Measurements from ENCODE around the gene PPP6R3.
"Not testable (repeated sequence)": the region's sequence is repeated elsewhere in the genome, so short reads cannot be mapped to it uniquely, and the experiment has no call there.

PPP6R3 gene

GRCh38 chr11:68601147-68601546 lies 140.6 kb downstream of the PPP6R3 start:
- DNase-seq (ENCODE audit: low read depth) = no peak

DNA sequence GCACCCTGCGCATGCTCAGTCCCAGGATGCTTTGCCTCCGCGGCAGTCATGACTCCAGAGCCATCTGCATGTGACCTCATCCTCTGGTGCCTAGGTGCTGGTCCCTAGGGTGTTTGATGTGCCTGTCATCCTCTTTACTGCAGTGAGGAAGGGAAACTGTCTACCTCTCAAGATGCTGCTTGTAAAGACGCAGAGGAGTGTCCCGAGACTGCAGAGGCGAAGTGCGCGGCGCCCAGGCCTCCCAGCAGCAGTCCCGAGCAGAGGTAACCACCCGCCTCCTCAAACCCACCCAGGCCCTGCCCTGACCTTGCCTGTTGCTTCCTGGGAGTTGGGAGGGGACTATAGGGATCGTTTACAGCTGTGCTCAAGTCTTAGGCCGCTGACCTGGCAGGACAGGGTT lies 149.2 kb downstream of the PPP6R3 start:
- no peak for DNase-seq (ENCODE audit: low read depth)

DNA sequence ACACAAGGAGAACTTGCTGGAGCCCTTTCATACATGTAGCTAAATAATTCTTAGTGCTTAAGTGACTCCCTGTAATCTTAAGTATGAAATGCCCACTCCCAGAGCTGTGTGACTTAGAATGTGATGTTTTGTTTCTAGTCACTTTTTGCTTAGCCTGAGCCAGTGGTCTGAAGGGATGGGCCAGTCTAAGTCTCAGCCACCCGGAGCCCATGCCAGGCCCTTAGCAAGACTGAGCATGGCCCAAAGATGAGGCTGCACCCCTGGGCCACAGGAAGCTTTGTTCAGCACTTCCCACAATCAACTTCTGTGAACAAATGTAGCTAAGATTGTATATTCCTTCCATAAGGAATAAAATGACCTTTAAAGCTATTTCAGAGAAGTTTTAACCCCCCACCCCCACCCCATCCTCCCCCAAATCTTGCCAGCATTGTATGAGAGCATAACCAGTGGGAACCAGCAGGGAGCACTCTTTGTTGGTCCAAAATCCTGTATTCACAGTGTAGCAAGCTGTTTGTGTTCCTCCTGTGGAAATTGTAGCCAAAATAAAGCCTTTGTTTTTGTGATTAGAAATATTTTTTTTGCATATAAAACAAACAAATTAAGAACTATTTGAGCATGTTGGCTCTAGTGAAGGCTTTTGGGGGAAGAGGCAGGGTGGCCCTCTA lies 150.0 kb downstream of the PPP6R3 start:
- no peak for DNase-seq (ENCODE audit: low read depth)

- no peak for DNase-seq (ENCODE audit: low read depth)
Observed at GRCh38 chr11:68615657-68616056, 155.1 kb downstream of the PPP6R3 start.

- DNase-seq (ENCODE audit: low read depth) = no peak
Observed at GRCh38 chr11:68617925-68618809, 157.6 kb downstream of the PPP6R3 start.

- no peak for DNase-seq (ENCODE audit: low read depth)
Observed at GRCh38 chr11:68621826-68622225, 161.3 kb downstream of the PPP6R3 start.

DNA sequence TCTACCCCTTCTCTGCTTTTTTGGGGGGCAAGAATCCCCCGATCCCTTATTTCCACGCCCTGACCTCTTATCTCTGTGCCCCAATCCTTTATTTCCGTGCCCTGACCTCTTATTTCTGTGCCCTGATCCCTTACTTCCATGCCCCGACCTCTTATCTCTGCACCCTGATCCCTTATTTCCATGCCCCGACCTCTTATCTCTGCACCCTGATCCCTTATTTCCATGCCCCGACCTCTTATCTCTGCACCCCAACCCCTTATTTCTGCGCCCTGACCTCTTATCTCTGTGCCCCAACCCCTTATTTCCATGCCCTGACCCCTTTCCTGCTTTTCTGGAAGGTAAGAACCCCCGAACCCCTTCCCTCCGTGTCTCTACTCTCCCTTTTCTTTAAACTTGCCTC lies 163.2 kb downstream of the PPP6R3 start:
- not testable (repeated sequence) for DNase-seq (ENCODE audit: low read depth)

DNA sequence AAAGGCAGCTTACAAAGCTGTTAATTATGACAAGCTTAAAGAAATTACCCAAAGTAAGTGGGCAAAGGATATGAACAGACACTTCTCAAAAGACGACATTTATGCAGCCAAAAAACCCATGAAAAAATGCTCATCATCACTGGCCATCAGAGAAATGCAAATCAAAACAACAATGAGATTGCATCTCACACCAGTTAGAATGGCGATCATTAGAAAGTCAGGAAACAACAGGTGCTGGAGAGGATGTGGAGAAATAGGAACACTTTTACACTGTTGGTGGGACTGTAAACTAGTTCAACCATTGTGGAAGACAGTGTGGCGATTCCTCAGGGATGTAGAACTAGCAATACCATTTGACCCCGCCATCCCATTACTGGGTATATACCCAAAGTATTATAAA lies 164.5 kb downstream of the PPP6R3 start:
- DNase-seq (ENCODE audit: low read depth) = not testable (repeated sequence)

DNA sequence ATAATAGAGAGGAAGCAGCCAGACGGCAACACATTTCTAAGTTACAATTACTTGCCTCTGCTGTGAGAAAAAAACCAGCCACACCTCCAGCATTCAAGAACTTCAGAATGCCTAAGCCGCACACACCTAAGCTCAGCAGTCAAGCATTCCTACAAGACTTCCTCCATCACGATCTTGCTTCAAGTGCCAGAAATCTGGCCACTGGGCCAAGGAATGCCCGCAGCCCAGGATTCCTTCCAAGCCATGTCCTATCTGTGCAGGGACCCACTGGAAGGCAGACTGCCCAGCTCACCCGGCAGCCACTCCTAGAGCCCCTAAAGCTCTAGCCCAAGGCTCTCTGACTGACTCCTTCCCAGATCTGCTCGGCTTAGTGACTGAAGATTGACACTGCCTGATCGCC lies 165.7 kb downstream of the PPP6R3 start:
- not testable (repeated sequence) for DNase-seq (ENCODE audit: low read depth)

- DNase-seq (ENCODE audit: low read depth) = not testable (repeated sequence)
Observed at GRCh38 chr11:68628837-68629236, 168.3 kb downstream of the PPP6R3 start.

DNA sequence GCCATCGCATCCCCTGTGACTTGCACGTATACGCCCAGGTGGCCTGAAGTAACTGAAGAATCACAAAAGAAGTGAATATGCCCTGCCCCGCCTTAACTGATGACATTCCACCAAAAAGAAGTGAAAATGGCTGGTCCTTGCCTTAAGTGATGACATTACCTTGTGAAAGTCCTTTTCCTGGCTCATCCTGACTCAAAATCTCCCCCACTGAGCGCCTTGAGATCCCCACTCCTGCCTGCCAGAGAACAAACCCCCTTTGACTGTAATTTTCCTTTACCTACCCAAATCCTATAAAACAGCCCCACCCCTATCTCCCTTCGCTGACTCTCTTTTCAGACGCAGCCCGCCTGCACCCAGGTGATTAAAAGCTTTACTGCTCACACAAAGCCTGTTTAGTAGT lies 171.8 kb downstream of the PPP6R3 start:
- not testable (repeated sequence) for DNase-seq (ENCODE audit: low read depth)

DNA sequence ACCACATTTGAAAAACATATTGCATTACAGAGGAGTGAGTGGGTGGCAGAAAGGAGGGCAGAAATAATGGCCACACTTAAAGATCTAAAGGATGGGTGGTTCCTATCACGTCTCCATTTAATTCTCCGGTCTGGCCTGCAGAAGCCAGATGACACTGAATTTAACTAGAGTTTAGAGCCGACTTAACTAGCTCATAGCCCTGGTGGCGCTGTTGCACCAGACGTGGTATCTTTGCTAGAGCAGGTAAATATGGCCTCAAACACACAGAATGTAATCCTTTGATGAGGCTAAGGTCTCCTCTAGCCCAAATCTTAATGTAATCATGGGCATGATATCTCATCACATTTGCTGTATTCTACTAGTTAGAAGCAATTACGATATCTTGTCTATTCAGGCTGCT lies 172.2 kb downstream of the PPP6R3 start:
- no peak for DNase-seq (ENCODE audit: low read depth)

DNA sequence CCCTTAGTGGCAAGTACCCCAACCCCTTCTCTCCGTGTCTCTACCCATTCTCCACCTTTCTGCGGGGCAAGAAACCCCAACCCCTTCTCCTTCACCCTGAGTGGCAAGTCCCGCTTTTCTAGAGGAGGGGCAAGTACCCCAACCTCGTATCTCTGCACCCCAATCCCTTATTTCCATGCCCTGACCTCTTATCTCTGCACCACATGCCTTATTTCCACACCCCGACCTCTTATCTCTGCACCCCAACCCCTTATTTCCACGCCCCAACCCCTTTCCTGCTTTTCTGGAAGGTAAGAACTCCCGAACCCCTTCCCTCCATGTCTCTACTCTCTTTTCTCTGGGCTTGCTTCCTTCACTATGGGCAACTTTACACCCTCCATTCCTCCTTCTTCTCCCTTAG lies 174.1 kb downstream of the PPP6R3 start:
- not testable (repeated sequence) for DNase-seq (ENCODE audit: low read depth)

- DNase-seq (ENCODE audit: low read depth) = not testable (repeated sequence)
Observed at GRCh38 chr11:68635172-68635571, 174.6 kb downstream of the PPP6R3 start.

GRCh38 chr11:68635883-68636282 lies 175.3 kb downstream of the PPP6R3 start:
- DNase-seq (ENCODE audit: low read depth) = not testable (repeated sequence)

DNA sequence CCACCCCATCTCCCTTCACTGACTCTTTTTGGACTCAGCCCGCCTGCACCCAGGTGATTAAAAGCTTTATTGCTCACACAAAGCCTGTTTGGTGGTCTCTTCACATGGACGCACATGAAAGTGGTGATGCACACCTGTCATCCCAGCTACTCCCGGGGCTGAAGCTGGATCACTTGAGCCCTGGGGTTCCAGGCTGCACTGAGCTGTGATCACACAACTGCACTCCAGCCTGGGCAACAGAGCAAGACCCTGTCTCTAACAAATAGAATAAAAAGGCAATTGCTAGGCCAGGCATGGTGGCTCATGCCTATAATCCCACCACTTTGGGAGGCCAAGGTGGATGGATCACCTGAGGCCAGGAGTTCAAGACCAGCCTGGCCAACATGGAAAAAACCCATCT lies 178.8 kb downstream of the PPP6R3 start:
- not testable (repeated sequence) for DNase-seq (ENCODE audit: low read depth)

GRCh38 chr11:68641880-68642279 lies 181.3 kb downstream of the PPP6R3 start:
- no peak for DNase-seq (ENCODE audit: low read depth)

- no peak for DNase-seq (ENCODE audit: low read depth)
Observed at GRCh38 chr11:68643585-68643984, 183.0 kb downstream of the PPP6R3 start.

GRCh38 chr11:68646832-68647231 lies 186.3 kb downstream of the PPP6R3 start:
- DNase-seq (ENCODE audit: low read depth) = no peak

DNA sequence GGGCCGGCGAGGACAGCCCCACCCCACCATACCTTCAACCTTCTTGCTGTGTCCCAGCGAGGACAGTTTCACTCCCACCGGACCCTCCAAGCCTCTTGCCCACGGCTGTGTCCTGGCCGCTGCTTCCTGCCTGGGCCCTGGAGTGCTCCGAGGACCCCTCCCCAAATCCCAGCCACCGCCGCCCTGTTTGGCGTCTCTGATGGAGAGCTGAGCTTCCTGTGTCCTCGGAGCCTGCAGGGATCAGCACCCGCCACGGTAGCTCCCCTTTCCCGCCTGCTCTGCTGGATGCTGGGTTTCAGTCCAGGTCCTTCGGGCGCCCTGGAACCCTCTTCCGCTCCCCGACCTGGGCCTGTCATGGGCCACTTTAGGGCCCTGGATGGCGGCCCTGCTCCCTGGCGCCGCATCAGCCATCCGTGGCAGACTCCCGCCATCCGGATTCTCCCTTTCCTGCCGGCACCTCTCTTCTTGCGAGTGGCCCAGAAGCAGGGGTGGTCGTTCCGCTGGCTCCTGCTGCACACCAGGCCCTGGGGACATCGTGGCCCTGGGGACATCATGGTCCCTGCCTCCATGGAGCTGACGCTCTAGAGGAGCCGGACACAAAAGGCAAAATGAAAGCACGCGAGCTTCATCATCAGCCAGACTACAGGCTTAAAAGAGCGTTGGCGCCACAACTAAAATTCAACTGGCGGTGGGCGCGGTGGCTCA lies 189.5 kb downstream of the PPP6R3 start:
- no peak for DNase-seq (ENCODE audit: low read depth)

DNA sequence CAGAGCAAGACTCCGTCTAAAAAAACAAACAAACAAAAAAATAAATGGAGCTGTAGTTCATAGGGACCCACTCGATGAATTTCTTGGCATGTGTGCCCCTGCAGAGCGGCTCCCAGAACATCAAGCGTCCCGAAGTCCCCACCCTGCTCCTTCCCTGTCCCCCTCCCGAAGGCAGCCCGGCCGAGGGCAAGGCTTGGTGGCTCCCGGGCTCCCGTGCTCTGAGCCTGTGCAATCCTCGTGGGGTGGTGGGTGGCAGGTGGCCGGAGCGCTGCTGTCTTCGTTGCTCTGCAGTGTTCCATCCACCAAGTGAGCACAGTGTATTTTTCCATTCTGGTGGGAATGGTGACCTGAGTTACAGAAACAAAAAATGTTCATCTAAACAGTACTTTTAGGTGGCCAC lies 190.2 kb downstream of the PPP6R3 start:
- no peak for DNase-seq (ENCODE audit: low read depth)

DNA sequence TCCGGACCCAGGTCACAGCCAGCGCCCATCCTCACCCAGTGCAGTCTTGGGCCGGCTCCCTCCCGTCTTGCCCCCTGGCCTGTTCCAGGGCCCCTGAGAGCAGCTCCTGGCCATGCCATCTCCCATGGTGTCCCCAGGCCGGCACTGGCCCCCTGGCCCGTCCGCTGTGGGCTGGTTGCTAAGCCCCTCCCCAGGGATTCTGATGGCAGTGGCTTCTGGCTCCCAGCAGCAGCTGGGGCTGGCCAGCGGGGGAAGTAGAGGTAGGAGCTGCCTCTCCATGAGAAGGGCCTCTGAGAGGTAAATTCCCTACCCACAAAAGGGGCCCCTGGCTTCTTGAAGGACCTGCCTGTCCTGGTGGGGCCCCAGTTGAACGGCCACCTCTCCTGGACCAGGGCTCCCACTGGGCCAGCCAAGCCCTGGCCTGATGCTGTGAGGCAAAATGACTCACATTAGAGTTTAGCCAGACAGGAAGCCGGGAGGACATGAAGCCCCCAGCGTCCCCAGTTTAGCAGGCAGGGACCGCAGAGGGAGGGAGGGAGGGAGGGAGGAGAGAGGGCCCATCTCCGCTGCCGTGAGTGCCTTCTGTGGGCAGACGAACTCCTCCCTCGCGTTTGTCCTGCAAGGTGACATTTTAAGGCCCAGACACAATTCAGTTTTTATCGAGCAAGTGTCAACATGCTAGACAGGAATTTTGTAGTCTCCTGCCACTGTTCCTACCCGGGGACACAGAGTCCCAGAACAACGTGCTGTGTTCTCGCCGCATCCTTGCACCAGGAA lies 190.8 kb downstream of the PPP6R3 start:
- no peak for DNase-seq (ENCODE audit: low read depth)
